ENCODE results near the gene OR56B1.

The OR56B1 gene

GRCh38 chr11:5737091-5737490 lies 843 bp downstream of the OR56B1 start:
- no peak for DNase-seq

DNA sequence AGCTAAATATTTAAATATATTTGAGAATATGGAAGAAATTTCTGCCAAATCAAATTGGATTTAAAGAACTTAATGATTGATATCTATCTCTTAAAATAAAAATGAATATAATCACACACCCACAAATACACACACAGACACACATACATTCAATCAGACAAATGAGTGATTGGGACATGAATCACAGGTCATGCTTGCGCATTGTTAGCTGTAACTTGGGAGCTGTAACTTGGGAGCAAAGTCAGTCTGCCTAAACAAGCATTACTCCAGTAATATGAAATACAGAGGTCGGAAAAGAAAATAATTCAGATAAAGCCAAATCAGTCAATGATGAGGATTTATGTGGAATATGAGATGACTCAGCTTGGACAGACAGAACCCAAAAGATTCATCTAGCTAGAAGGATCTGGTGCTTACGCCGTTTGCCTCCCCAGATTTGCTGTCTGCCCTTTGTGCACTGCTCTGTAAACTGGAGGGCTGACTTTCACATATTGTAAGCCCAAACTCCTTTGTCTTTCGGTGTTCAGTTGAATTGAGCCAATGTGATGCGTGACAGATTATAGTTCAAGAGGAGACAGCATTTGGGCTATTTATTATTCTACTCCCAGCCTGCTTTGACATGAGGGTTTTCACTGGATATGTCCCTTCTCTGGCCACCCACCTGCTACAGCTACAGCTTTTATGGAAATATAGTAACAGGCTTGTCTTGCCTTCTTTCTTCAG lies 1.6 kb downstream of the OR56B1 start:
- DNase-seq, result no peak

- no peak for DNase-seq
Measured at GRCh38 chr11:5738431-5738830, 2.2 kb downstream of the OR56B1 start.

DNA sequence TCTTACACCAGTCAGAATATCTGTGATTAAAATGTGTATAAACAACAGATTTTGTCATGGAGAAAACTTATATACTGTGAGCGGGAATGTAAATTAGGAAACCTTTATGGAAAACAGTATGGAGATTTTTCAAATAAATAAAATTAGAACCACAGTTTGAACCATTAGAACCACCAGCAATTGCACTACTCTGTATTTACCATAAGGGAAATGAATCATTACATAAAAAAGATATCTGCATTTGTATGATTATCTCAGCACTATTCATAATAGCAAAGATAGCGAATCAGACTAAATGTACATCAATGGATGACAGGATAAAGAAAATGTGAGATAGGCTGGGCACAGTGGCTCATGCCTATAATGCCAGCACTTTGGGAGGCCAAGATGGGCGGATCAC lies 10.4 kb downstream of the OR56B1 start:
- DNase-seq, result no peak

DNA sequence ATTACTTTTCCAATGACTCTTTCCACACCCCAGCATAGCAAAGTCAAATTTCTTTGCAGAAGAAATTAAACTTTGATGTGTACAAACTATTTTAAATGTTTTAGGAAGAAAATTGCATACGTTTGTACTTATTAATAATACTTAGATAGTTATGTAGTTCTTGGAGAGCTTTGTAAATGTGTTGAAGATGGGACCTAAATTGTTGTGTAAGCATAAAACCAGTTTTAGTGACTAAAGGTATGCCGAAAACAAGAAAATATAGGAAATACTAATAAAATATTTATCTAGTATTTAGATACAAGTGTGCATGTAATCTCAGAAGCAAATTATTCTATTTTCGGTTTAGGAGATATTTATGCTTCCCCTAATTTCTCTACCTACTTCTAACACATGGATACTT lies 13.6 kb downstream of the OR56B1 start:
- DNase-seq, result no peak

- DNase-seq, result no peak
Measured at GRCh38 chr11:5753943-5754342, 17.7 kb downstream of the OR56B1 start, which contains the start of gene OR52N4. OR52N4 (plus strand) TSS chr11:5754243; CDS start chr11:5754741, 498 bp downstream.

DNA sequence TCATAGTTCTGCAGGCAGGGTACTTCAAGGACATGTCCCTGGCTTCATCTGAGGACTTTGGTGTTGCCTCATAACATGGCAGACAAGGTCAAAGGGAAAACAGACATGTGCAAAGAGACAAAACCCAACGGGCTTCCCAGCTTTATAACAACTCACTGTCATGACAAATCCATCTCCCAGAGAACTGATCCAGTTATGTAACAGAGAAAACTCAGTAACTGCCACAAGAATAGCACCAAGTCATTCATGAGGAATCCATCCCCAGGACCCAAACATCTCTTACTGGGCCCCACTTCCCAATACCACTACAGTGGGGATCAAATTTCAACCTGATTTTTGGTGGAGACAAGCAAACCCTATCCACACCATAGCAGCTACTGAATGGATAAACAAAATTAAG lies 30.8 kb downstream of the OR56B1 start:
- no peak for DNase-seq

- no peak for DNase-seq
Measured at GRCh38 chr11:5783255-5783654, 47.0 kb downstream of the OR56B1 start, which contains the start of gene OR52N5. OR52N5 (minus strand) TSS chr11:5783355; CDS start chr11:5778634, 4,721 bp downstream.
